Stimulated activated memory B cell treated with anti-CD40 and anti-IgM and Interleukin-4, amounts not matched to agents 10 μg/mL and 1 μg/mL and 100 μg/mL, for 72 hours (primary cell): ENCODE measurements around the gene IFI27L2.
"Not testable (repeated sequence)": the region's sequence is repeated elsewhere in the genome, so short reads cannot be mapped to it uniquely, and the experiment has no call there.

ENCODE experiments used
- ATAC-seq: fragments of 150-1000 bp; cut with Tn5 transposase; 2 replicates; pipeline ENCODE4 v1.10.0; 2021
- H3K27ac Mint-ChIP-seq: one replicate; pipeline ENCODE4 v1.8.0; 2022; ENCODE audit warnings: mild to moderate bottlenecking, mixed read lengths
- H3K27me3 Mint-ChIP-seq: one replicate; pipeline ENCODE4 v1.8.0; 2022; ENCODE audit warnings: mixed read lengths
- H3K36me3 Mint-ChIP-seq: one replicate; pipeline ENCODE4 v1.8.0; 2022; ENCODE audit warnings: mixed read lengths
- H3K4me1 Mint-ChIP-seq: one replicate; pipeline ENCODE4 v1.8.0; 2022; ENCODE audit warnings: mixed read lengths
- H3K4me3 Mint-ChIP-seq: one replicate; pipeline ENCODE4 v1.8.0; 2022; ENCODE audit warnings: mild to moderate bottlenecking, moderate library complexity, mixed read lengths
- H3K9me3 Mint-ChIP-seq: one replicate; pipeline ENCODE4 v1.8.0; 2022; ENCODE audit warnings: mixed read lengths

IFI27L2 gene

DNA sequence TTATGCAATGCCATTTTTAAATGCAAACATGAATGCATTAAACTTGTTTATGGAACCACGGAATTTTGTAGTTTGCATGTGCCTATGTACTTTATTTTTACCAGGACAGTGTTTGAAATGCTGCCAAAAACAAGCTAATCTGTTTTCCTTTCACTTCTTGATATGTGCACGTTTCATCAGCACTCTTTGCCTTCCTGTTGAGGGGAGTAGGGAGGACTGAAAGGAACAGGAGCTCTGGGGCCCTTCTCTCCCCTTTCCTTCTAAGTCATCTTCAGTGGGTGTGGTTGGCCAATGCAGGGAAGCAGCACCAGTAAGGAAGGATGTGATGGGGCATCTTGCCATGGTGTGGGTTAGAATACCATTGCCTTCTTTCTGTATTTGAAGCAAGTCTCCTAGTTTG is 32.6 kb upstream of the IFI27L2 start:
- Mint-ChIP-seq H3K4me3 (no peak overlapping the region), H3K9me3 (no peaks in the 10 kb centered on the region), H3K36me3 (no peaks in the 10 kb centered on the region), H3K27me3 (peaks cover 53% of the 10 kb centered on the region), H3K27ac (no peak overlapping the region), H3K4me1 (no peaks in the 10 kb centered on the region)
- ATAC-seq, result no peak

DNA sequence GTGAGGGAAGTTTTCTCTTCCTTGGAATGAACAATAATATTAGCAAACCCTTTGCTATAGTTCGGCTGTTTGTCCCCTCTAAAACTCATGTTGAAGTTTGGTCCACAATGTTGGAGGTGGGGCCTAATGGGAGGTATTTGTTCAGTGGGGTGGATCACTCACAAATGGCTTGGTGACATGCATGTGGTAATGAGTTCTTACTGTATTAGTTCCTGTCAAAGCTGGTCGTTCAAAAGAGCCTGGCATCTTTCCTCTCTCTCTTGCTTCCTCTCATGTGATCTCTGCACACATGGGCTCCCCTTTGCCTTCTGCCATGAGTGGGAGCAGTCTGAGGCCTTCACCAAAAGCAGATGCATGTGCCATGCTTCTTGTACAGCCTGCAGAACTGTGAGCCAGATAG is 31.7 kb upstream of the IFI27L2 start:
- Mint-ChIP-seq H3K27ac (no peak overlapping the region), H3K36me3 (no peaks in the 10 kb centered on the region), H3K4me1 (no peaks in the 10 kb centered on the region), H3K27me3 (peaks cover 57% of the 10 kb centered on the region), H3K9me3 (no peaks in the 10 kb centered on the region), H3K4me3 (no peak overlapping the region)
- ATAC-seq, result no peak

DNA sequence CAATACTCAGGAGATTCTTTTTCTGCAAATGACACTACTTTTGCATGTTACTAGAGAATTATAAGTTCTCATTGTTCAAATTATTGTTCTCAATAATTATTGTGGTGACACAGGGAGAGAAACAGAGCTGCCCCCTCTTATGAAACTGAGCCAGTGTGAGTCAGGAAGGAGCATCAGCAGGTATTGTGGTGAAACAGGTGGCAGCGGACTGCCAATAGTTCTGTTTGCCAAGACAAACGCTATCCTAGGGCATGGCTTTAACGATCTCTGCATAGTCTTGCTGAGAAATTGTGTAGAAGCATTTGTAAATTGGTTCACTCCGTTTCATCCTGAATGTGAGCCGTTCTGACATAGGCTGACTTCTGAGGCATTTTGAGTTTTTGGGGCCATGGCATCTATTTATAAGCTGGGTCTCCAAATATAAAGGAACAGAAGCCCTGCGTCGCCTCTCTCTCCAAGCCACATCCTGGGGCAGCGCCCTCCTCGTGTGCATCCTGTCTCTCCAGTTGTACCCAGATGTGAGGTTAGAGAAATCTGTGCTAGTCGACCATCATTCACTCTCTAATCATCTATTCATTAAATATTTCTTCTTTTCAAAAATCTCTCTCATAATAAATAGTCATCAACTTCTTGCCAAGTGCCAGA is 29.0 kb upstream of the IFI27L2 start:
- Mint-ChIP-seq H3K4me3 (no peak overlapping the region), H3K9me3 (peaks cover 3% of the 10 kb centered on the region), H3K27me3 (peaks cover 52% of the 10 kb centered on the region), H3K4me1 (no peaks in the 10 kb centered on the region), H3K36me3 (no peaks in the 10 kb centered on the region), H3K27ac (no peak overlapping the region)
- no peak for ATAC-seq

DNA sequence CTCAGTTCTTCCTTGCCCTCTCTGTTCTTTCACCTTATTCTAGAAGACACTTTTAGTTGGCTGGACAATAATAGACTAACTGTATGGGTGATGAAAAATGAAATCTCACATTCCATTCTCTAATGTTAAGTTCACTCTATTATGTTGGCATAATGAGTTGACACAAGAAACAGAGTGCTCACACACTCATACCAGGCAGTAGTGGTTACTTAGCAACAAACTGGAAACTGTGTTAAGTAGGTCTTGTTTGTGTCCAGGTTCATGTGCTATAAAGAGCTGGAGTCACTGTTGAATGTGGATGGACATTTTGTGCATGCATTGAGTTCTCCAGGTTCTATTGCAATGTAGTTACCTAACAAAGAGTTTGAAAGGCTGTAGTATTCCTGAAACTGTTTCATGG is 27.8 kb upstream of the IFI27L2 start:
- ATAC-seq, result no peak
- H3K9me3 Mint-ChIP-seq, result peaks cover 3% of the 10 kb centered on the region
- peaks cover 63% of the 10 kb centered on the region for H3K27me3 Mint-ChIP-seq
- H3K4me3 Mint-ChIP-seq, result no peak overlapping the region
- no peak overlapping the region for H3K27ac Mint-ChIP-seq
- no peaks in the 10 kb centered on the region for H3K4me1 Mint-ChIP-seq
- H3K36me3 Mint-ChIP-seq, result no peaks in the 10 kb centered on the region

DNA sequence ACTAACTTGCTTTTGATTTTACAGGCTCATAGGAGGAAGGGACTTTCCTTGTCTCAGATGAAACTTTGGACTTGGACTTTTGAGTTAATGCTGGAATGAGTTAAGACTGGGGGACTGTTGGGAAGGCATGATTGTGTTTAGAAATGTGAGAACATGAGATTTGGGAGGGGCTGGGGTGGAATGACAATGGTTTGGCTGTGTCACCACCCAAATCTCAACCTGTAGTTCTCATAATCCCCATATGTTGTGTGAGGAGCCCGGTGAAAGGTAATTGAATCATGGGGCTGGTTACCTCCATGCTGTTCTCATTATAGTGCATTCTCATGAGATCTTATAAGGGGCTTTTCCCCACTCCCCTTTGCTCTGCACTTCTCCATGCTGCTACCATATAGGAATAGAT is 26.7 kb upstream of the IFI27L2 start:
- peaks cover 74% of the 10 kb centered on the region for H3K27me3 Mint-ChIP-seq
- H3K27ac Mint-ChIP-seq, H3K4me3 Mint-ChIP-seq, H3K4me1 Mint-ChIP-seq, H3K36me3 Mint-ChIP-seq, ATAC-seq, H3K9me3 Mint-ChIP-seq: not testable (repeated sequence)

DNA sequence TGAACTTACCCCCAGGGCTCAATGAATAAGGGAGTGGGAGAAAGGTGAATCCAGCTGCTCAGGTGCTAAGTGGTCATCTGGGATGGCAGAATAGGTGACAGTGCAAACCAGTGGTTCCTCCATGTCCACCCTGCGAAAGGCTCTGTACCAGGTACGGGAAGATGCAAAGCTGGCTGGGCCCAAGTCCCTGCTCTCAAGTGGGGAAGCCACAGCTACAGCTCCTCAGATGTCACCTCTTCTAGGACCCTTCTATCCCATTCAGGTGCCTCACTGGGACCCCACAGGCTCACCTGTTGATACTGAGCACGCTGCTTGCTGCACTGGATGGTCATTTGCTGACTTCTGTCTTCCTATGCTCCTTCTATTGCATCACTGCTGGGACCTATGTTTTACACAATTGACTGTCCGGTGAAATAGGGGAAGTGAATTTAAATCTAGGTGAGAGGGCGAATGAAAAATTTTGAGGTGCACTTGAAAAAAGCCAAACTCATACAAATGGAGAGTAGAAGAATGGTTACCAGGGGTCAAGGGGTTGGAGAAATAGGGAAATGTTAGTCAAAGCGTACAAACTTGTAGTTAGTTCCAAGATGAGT is 24.4 kb upstream of the IFI27L2 start:
- H3K27me3 Mint-ChIP-seq, result peaks cover 82% of the 10 kb centered on the region
- no peaks in the 10 kb centered on the region for H3K36me3 Mint-ChIP-seq
- no peaks in the 10 kb centered on the region for H3K4me1 Mint-ChIP-seq

DNA sequence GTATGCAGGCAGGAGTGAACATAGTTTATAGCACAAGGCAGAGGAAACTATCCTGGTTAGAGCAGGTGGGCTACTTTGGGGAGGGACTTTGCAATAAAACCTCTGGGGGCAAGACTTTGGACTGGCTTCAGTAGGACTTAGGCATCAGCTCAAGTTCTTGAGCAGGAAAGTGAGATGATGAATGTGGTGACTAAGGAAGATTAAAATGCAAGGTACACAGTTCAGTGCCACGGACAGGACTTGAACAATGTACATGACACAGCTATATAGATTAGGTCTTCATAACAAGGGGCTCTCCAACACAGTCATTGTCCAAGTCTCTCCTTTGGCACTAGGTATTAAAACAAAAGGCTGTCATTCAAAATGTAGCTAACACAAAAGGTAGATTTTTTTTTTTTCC is 23.3 kb upstream of the IFI27L2 start:
- H3K27me3 Mint-ChIP-seq, result peaks cover 78% of the 10 kb centered on the region
- no peaks in the 10 kb centered on the region for H3K36me3 Mint-ChIP-seq
- H3K4me3 Mint-ChIP-seq, result no peak overlapping the region
- H3K9me3 Mint-ChIP-seq, result peaks cover 3% of the 10 kb centered on the region
- no peak overlapping the region for H3K27ac Mint-ChIP-seq
- H3K4me1 Mint-ChIP-seq, result no peaks in the 10 kb centered on the region
- ATAC-seq, result no peak

More for the DNA sequence above, 24.4 kb upstream of the IFI27L2 start:
- Mint-ChIP-seq H3K9me3 (peaks cover 3% of the 10 kb centered on the region), H3K27ac (no peak overlapping the region), H3K4me3 (no peak overlapping the region)
- no peak for ATAC-seq

DNA sequence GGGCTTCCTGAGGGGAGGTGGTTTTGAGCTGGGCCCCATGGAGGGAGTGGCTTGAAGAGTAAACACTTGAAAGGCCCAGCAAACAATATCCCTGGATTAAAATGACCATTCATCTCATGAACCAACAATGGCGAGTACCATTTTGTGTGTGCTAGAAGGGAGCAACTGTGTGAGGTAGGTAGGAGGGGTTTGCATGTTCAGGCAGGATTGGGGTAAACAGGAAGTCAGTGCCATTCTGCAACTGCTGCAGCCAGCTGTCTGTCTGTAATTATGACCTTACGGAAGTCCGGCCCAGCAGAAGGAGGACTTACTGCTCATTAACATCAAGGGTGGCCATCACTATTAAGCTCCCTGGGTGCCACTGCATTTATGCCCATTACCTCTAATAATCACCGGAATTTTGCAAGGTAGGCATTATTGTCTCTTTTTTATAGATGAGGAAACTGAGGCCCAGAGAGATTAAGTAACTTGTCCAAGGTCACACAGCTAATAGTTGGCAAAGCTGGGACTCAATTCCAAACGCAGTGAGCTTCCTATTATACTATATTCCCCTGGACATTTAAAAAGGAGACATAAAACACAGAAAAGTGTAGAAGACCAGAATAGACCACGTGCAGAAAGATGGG is 16.6 kb upstream of the IFI27L2 start:
- ATAC-seq, result no peak
- Mint-ChIP-seq H3K9me3 (no peaks in the 10 kb centered on the region), H3K4me1 (peaks cover 6% of the 10 kb centered on the region), H3K27ac (no peak overlapping the region), H3K4me3 (no peak overlapping the region), H3K27me3 (peaks cover 27% of the 10 kb centered on the region), H3K36me3 (no peaks in the 10 kb centered on the region)

DNA sequence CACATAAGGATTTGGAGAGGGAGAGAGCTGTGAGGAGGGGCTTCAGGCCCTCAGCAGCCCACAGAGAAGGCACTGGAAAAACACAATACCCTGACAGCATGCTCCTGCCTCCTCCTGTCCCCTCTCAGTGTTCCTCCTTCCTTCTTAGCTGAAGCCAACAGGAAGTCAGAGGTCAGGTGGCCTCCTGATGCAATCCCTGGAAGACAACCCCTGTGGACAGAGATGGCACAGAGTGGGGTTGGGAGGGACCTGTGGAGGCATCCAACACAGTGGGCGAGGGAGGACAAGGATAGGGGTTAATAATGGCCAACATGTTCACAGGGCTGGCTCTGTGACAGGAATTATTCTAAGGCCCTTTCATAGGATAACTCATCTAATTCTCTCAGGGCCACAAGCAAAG is 15.4 kb upstream of the IFI27L2 start:
- no peaks in the 10 kb centered on the region for H3K36me3 Mint-ChIP-seq
- no peak for ATAC-seq
- H3K4me1 Mint-ChIP-seq, result peaks cover 6% of the 10 kb centered on the region
- H3K4me3 Mint-ChIP-seq, result no peak overlapping the region
- peaks cover 16% of the 10 kb centered on the region for H3K27me3 Mint-ChIP-seq
- H3K27ac Mint-ChIP-seq, result no peak overlapping the region
- H3K9me3 Mint-ChIP-seq, result no peaks in the 10 kb centered on the region

DNA sequence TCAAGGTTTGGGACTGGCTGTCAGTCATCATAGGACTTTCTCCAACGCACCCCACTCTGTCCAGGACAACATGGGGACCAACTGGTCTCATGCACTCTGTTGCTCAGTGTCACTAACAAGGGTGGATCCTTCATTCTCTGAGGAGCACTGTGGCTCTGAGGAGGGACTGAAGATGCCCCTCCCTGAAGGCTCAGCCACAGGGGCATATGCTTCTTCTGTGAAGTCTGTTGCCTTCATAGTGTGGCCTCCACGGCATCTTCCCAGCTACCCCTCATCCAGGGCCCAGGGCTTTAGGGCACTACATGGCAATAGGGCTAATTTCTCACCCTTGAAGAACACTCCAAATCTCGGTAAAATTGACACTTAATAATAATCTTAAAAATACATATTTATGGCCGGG is 14.3 kb upstream of the IFI27L2 start:
- Mint-ChIP-seq H3K4me3 (no peak overlapping the region), H3K27me3 (peaks cover 10% of the 10 kb centered on the region), H3K4me1 (peaks cover 6% of the 10 kb centered on the region), H3K36me3 (no peaks in the 10 kb centered on the region), H3K9me3 (no peaks in the 10 kb centered on the region), H3K27ac (no peak overlapping the region)
- no peak for ATAC-seq

DNA sequence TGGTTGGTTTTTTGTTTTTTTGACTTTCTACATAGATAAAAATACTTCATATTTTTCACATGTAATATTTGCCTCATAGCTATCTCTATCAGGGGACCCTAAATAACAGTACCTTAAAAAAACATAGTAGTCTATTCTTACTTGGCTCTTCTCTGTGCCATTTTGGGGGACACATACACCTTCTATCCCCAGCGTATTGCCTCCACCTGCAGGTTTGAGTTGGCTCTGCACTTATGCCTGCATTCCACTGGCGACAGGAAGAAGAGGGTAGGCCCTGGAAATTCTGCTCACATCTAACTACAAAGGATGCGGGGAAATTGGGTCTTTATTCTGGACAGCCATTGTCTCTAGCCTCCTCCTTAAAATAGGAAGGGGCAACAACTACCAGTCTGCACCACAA is 13.8 kb upstream of the IFI27L2 start:
- Mint-ChIP-seq H3K27ac (no peak overlapping the region), H3K4me3 (no peak overlapping the region), H3K9me3 (no peaks in the 10 kb centered on the region), H3K27me3 (peaks cover 9% of the 10 kb centered on the region), H3K4me1 (peaks cover 6% of the 10 kb centered on the region), H3K36me3 (no peaks in the 10 kb centered on the region)
- ATAC-seq, result no peak

DNA sequence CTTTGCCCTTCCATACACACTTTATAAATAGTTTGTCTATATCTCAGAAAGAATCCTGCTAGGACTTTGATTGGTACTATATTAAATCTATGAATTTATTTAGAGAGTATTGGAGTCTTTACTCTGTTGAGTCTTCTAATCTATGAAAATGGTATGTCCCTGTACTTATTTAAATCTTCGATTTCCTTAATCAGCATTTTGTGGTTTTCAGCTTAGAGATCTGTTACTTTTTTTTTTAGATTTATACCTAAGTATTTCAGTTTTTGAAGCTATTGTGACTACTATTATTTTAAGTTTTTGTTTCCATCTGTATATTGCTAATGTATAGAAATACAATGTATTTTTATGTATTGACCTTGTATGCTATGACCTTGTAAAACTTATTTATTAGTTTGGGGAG is 13.4 kb upstream of the IFI27L2 start:
- ATAC-seq, result no peak
- Mint-ChIP-seq H3K4me1 (peaks cover 6% of the 10 kb centered on the region), H3K36me3 (no peaks in the 10 kb centered on the region), H3K9me3 (no peaks in the 10 kb centered on the region), H3K27me3 (peaks cover 8% of the 10 kb centered on the region), H3K27ac (no peak overlapping the region), H3K4me3 (no peak overlapping the region)

DNA sequence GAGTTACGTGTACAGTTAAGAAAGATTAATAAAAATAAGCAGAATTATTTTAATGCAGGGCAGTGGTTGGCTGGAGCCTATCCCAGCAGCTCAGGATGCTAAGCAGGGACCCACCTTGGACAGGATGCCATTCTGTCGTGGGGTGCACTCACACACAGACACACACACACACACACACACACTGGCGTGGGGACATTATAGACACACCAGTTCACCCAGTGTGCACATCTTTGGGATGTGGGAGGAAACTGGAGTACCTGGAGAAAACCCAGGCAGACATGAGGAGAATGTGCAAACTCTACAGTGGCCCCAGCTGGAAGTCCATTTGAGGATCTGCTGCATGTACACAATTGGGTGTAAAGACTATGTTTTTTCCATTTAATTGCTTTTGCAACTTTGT is 12.8 kb upstream of the IFI27L2 start:
- H3K4me1 Mint-ChIP-seq, result peaks cover 6% of the 10 kb centered on the region
- peaks cover 8% of the 10 kb centered on the region for H3K27me3 Mint-ChIP-seq
- no peaks in the 10 kb centered on the region for H3K9me3 Mint-ChIP-seq
- no peak overlapping the region for H3K27ac Mint-ChIP-seq
- no peaks in the 10 kb centered on the region for H3K36me3 Mint-ChIP-seq
- no peak for ATAC-seq
- no peak overlapping the region for H3K4me3 Mint-ChIP-seq

DNA sequence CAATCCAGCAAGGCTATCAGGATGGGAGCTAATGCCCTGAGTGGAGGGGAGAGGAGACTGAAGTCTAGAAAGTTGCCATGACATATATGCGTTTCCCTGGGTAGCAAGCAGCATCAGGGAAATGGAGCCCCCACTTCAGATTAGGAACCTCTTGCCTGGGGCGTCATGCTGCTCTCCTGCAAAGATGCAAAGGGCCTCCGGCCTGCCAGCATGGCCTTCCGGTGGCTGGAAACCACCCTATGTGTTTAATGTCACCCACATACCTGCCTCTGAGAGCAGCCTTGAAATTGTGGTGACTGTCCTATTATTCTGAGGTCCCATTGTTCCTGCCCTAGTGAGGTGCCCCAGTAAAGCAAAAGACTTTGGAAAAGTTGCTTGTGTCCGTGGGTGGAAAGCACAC is 10.0 kb upstream of the IFI27L2 start:
- H3K36me3 Mint-ChIP-seq, result no peaks in the 10 kb centered on the region
- ATAC-seq, result no peak
- H3K9me3 Mint-ChIP-seq, result peaks cover 3% of the 10 kb centered on the region
- H3K4me3 Mint-ChIP-seq, result no peak overlapping the region
- no peak overlapping the region for H3K27ac Mint-ChIP-seq
- H3K27me3 Mint-ChIP-seq, result peaks cover 8% of the 10 kb centered on the region
- no peaks in the 10 kb centered on the region for H3K4me1 Mint-ChIP-seq

DNA sequence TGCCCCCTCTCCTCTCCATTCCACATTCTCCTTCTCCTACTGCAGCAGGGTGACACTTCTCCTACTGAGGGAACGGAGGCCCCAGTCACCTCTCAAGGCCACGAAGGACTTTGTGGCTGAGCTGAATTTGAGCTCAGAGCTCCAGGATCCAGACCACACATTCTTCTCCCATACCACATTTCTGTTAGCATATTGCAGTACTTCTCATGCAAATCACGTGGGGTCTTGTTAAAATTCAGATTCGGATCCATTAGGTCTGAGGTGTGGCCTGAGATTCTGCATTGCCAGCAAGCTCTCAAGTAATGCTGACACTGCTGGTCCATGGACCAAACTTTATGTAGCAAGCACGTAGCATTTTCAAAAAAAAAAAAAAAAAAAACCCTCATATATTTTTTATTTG is 9.6 kb upstream of the IFI27L2 start:
- peaks cover 9% of the 10 kb centered on the region for H3K27me3 Mint-ChIP-seq
- H3K4me3 Mint-ChIP-seq, result no peak overlapping the region

DNA sequence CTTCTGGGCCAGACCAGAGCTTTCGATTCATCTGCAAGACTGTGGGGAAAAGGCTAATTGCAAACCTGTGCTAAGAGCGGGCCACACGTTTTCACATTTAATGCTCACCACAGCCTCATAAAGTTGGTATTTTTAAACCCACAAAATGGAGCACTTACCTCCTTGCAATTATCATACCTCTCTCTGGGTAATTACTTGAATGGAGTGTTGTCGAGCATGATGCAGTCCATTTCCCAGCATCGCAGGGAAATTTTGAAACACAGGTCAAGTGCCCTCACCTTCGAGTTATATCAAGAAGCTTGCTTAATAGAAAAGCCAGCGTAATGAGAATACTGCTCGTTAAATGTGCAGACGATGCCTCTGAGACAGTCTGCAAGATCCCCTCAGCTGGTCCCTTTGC is 8.8 kb upstream of the IFI27L2 start:
- no peaks in the 10 kb centered on the region for H3K36me3 Mint-ChIP-seq
- peaks cover 3% of the 10 kb centered on the region for H3K9me3 Mint-ChIP-seq
- H3K4me1 Mint-ChIP-seq, result no peaks in the 10 kb centered on the region
- no peak overlapping the region for H3K27ac Mint-ChIP-seq
- H3K27me3 Mint-ChIP-seq, result peaks cover 17% of the 10 kb centered on the region
- ATAC-seq, result no peak
- H3K4me3 Mint-ChIP-seq, result no peak overlapping the region

More for the DNA sequence above, 9.6 kb upstream of the IFI27L2 start:
- Mint-ChIP-seq H3K9me3 (peaks cover 3% of the 10 kb centered on the region), H3K4me1 (no peaks in the 10 kb centered on the region), H3K36me3 (no peaks in the 10 kb centered on the region), H3K27ac (no peak overlapping the region)
- no peak for ATAC-seq
